Right renal pelvis (tissue), 4 donors: ENCODE data around the gene CRYBB3. TPM values are rescaled to one million over a fixed set of nuclear protein-coding genes. Genes with fewer than 3 reads are reported as not detected.
"Not testable (repeated sequence)": the region's sequence is repeated elsewhere in the genome, so short reads cannot be mapped to it uniquely, and the experiment has no call there.

Experiments
- DNase-seq, 4 donors: peaks; one replicate each; pipeline ENCODE4 v3.0.0-alpha.2; 2013; ENCODE audit warnings: low read depth in 4 of 4, low spot score in 3 of 4, missing footprints in 1 of 4
- polyA plus RNA-seq, 4 donors: library from polyadenylated mRNA; unstranded; fragments of 120-200 nt; gene quantifications; one replicate each; pipeline ENCODE4 v1.2.1, GENCODE V29; 2013; ENCODE audit not compliant: insufficient read length in 4 of 4

The CRYBB3 gene
- polyA plus RNA-seq, 4 donors, result 0.23 to 0.32 TPM; not detected in 2

DNA sequence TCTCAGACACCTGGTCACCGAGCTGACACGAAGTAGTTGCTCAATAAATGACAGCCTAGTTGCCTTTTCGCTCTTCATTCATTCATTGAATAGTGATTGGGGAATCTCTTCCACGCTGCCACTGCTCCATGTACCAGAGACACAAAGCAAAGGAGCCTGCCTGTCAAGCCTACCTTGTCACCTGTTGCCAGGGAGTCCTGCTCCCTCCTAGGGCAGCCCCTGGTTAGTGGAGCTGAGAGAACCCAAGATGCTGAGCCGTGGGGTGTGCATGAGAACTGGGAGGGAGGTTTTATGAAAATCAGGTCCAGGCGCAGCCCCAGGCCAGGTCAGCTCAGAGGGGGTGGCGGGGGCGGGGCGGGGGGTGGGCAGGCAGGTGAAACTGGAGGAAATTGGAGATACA lies 38.4 kb downstream of the CRYBB3 start:
- not testable (repeated sequence) for DNase-seq

DNA sequence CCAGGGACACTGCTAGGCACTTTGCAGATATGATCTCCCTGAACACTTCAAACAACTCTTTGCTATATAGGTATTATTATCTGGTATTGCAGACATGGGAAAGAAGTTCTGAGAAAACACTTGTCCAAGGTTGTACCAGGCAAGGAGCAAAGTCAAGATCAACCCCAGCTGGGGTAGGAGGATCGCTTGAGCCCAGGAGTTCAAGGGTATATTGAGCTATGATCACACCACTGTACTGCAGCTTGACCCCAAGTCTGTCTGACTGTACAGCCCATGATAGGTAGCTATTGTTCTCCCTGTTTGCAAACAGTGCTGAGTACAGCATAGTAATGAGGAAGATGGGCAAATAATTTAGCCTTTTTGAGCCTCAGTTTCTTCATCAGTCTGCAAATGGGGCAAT lies 55.5 kb downstream of the CRYBB3 start:
- not testable (repeated sequence) for DNase-seq

Other genes starting within 250 kb of the CRYBB3 start
- 10 to 100 TPM; 25.3 to 29.6 (median 27.6) TPM for gene KIAA1671, start 247.1 kb upstream of the CRYBB3 start, polyA plus RNA-seq
- gene CRYBB2, start 19.8 kb downstream of the CRYBB3 start, polyA plus RNA-seq, result 1 to 10 TPM in 1 of 4 donors, under 1 TPM in 3; 0.38 to 1.1 (median 0.52) TPM